ENCODE data around the gene MDFIC. TPM values are rescaled to one million over a fixed set of nuclear protein-coding genes. Genes with fewer than 3 reads are reported as not detected.

Gene MDFIC
- polyA plus RNA-seq, 1 experiment: 35.9 TPM

DNA sequence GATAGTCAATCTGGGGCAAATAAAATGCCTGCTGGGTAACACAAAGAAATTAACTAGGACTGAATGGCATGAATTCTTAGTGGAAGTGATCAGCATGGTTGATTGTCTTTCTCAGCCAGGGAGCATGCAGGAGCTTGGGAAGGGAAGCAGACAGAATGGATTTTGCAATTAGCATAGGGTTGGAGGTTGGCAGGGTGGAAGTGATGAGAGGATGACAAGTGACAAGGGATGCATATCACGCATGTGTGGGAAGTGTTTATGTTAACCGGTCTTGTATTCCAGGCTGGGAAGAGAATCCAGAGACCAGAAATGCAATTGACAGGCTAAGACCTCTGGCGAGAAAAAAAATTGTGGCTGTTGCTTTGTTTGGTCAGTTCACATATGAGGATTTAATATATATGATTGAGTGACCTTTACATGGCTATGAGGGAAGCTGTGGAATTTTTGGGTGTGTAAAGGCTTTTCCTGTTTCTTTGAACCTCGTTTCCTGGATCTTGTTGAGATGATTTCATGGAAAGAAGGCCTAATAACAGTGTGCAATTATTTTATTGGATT is 8.3 kb downstream of the MDFIC start:
- Histone ChIP-seq H3K9me3 (ENCODE audit: control insufficient read depth, insufficient read depth, low read length) (no peaks in the 10 kb centered on the region), H3K27me3 (ENCODE audit: control insufficient read depth, insufficient read depth, low read length) (no peaks in the 10 kb centered on the region), H3K4me3 (ENCODE audit: low read depth, low read length) (no peak overlapping the region), H3K27ac (ENCODE audit: low read depth, low read length) (no peak overlapping the region)
- no peak for DNase-seq (ENCODE audit: low read depth, low spot score)
- CTCF ChIA-PET: interaction anchor here (0.8 kb wide), 1 partner anchor 12 kb away, joined by 3 read pairs; no protein-coding TSS in a partner anchor
- POLR2A ChIA-PET: no interaction called here
- no peak for TF ChIP-seq CTCF (IDR thresholded peaks at IDR 0.05; ENCODE audit: low read depth, low read length)

- ChIA-PET CTCF (interaction anchor here (0.8 kb wide), 1 partner anchor 12 kb away, joined by 3 read pairs; no protein-coding TSS in a partner anchor), POLR2A (no interaction called here)
- Histone ChIP-seq H3K27me3 (ENCODE audit: control insufficient read depth, insufficient read depth, low read length) (no peaks in the 10 kb centered on the region), H3K4me3 (ENCODE audit: low read depth, low read length) (no peak overlapping the region), H3K9me3 (ENCODE audit: control insufficient read depth, insufficient read depth, low read length) (no peaks in the 10 kb centered on the region), H3K27ac (ENCODE audit: low read depth, low read length) (no peak overlapping the region)
- no peak for DNase-seq (ENCODE audit: low read depth, low spot score)
- TF ChIP-seq CTCF (IDR thresholded peaks at IDR 0.05; ENCODE audit: low read depth, low read length): no peak
Observed at GRCh38 chr7:114930829-114931655, 9.1 kb downstream of the MDFIC start.

DNA sequence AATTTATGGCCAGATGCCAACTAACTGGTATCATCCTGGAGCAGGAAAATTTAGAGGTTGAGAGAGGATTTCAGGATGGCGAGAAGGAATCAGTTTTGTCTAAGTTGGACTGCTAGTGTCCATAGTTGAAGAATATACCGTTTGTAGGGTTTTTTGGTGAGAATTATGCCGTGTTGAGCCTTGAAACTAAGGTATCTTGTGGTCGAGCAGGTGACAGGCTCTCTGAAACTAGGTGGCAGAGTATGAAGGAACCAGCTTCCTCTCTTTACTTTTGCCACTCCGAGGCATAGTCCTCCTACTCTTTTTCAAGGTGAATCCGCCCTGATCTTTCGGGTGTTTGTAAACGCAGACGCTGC is 9.7 kb downstream of the MDFIC start:
- ChIA-PET CTCF (no interaction called here), POLR2A (no interaction called here)
- no peak overlapping the region for H3K27ac ChIP-seq (ENCODE audit: low read depth, low read length)
- no peak overlapping the region for H3K4me3 ChIP-seq (ENCODE audit: low read depth, low read length)
- no peak for TF ChIP-seq CTCF (IDR thresholded peaks at IDR 0.05; ENCODE audit: low read depth, low read length)
- H3K9me3 ChIP-seq (ENCODE audit: control insufficient read depth, insufficient read depth, low read length): no peaks in the 10 kb centered on the region
- no peaks in the 10 kb centered on the region for H3K27me3 ChIP-seq (ENCODE audit: control insufficient read depth, insufficient read depth, low read length)
- no peak for DNase-seq (ENCODE audit: low read depth, low spot score)

DNA sequence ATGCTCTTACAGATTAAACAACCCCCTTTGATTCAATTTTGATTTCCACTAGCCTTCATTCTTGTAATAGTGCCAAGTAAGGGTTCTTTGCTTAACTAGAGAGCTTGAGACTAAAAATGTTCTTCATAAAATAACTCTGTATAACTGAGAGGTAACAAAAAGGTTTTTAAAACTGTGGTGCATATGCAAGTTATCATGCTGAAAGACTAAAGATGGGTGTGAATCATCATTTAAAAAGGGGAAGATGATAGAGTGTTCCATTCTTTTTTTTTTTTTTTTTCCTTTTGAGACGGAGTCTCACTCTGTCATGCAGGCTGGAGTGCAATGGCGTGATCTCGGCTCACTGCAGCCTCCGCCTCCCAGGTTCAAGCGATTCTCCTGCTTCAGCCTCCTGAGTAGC is 11.1 kb downstream of the MDFIC start:
- Histone ChIP-seq H3K4me3 (ENCODE audit: low read depth, low read length) (no peak overlapping the region), H3K27ac (ENCODE audit: low read depth, low read length) (no peak overlapping the region), H3K9me3 (ENCODE audit: control insufficient read depth, insufficient read depth, low read length) (no peaks in the 10 kb centered on the region), H3K27me3 (ENCODE audit: control insufficient read depth, insufficient read depth, low read length) (no peaks in the 10 kb centered on the region)
- POLR2A ChIA-PET: interaction anchor here (0.7 kb wide), 1 partner anchor 11 kb away, joined by 3 read pairs; no protein-coding TSS in a partner anchor
- no peak for DNase-seq (ENCODE audit: low read depth, low spot score)
- CTCF ChIA-PET: interaction anchor here (1.4 to 1.6 kb wide), 2 partner anchors 11 to 68 kb away, joined by 3 read pairs; partner anchors contain the start of gene MDFIC
- TF ChIP-seq CTCF (IDR thresholded peaks at IDR 0.05; ENCODE audit: low read depth, low read length): no peak

DNA sequence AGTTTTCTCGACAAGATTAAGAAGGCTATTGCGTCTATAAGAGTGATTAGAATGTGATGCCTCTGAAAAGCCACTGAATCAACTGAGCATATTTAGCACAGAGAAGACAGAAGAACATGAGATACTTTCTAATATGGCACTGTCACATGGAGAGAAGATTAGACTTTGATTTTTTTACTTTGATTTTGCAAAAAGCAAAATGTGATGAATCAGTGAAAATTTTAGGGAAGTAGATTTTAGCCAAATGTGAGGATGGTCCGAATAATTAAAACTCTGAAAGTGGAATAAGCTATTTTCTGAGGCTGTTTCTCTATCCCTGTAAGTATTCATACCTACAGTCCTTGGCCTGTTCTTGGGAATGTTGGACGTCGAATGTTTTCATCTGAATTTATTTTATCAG is 11.8 kb downstream of the MDFIC start:
- TF ChIP-seq CTCF (IDR thresholded peaks at IDR 0.05; ENCODE audit: low read depth, low read length): no peak
- CTCF ChIA-PET: interaction anchor here (1.6 kb wide), 1 partner anchor 68 kb away, joined by 3 read pairs; no protein-coding TSS in a partner anchor

More for the DNA sequence above, 11.8 kb downstream of the MDFIC start:
- no peak overlapping the region for H3K4me3 ChIP-seq (ENCODE audit: low read depth, low read length)
- POLR2A ChIA-PET: no interaction called here
- H3K9me3 ChIP-seq (ENCODE audit: control insufficient read depth, insufficient read depth, low read length): no peaks in the 10 kb centered on the region
- H3K27me3 ChIP-seq (ENCODE audit: control insufficient read depth, insufficient read depth, low read length): no peaks in the 10 kb centered on the region
- no peak overlapping the region for H3K27ac ChIP-seq (ENCODE audit: low read depth, low read length)
- no peak for DNase-seq (ENCODE audit: low read depth, low spot score)

Measured in AG04450 (cell line).